ENCODE results near the gene TMEM121. TPM values are rescaled to one million over a fixed set of nuclear protein-coding genes. Genes with fewer than 3 reads are reported as not detected.

Gene TMEM121
- polyA plus RNA-seq, 1 of the 3 experiments (the other 2 are of a cell fraction), result 9.1 TPM

DNA sequence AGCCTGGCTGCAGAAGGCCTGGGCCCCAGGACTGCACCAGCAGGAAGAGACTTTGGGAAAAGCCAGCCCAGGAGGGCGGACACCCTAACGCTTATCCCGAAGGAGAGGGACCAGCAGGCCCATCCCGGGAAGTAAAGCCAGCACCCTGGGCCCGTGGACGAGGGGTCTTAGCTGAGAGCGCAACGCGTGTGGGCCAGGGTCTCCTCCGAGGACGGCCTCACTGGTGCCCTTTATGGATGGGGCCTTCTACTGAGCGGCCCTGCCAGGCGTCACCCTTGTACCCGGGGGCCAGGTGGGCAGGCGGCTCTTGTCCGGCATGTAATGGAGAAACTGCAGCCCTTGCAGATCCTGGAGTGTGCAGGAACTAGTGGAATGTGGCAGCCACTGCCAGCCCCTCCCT lies 21.3 kb upstream of the TMEM121 start:
- 87% methylated on average over 3 of the region's 16 CpGs for WGBS (ENCODE audit: low lambda C conversion rate)
- Histone ChIP-seq H3K9me3 (no peaks in the 10 kb centered on the region), H3K4me2 (no peak overlapping the region), H3F3A (replicated peaks; ENCODE audit: insufficient read depth) (no peaks in the 10 kb centered on the region), H3K79me2 (ENCODE audit: insufficient read depth) (no peaks in the 10 kb centered on the region), H3K4me1 (ENCODE audit: control insufficient read depth in 1 of 2, insufficient read depth in 2 of 2, low read depth in 1 of 2, low read length in 1 of 2) (peaks cover 0 to 9% of the 10 kb centered on the region in 2 experiments; a peak in 1 of 4 replicates), H3K4me3 (ENCODE audit: low read depth in 2 of 2, low read length in 1 of 2) (no peak overlapping the region), H3K9ac (no peak overlapping the region), H3K27me3 (ENCODE audit: insufficient read depth) (peaks cover 16% of the 10 kb centered on the region; the same call in 1 of the 2 replicates), H3K9me2 (no peaks in the 10 kb centered on the region), H3K36me3 (replicated peaks in 1 of 2; ENCODE audit: control insufficient read depth in 1 of 2, insufficient read depth in 2 of 2, low read length in 1 of 2) (no peaks in the 10 kb centered on the region), H3K27ac (ENCODE audit: low read depth in 2 of 2, low read length in 1 of 2) (no peak overlapping the region), H2AFZ (ENCODE audit: low read depth) (no peak overlapping the region), H4K20me1 (ENCODE audit: insufficient read depth) (no peaks in the 10 kb centered on the region)
- no peak for TF ChIP-seq JUND (IDR thresholded peaks at IDR 0.05)
- TF ChIP-seq, protein P1, sequence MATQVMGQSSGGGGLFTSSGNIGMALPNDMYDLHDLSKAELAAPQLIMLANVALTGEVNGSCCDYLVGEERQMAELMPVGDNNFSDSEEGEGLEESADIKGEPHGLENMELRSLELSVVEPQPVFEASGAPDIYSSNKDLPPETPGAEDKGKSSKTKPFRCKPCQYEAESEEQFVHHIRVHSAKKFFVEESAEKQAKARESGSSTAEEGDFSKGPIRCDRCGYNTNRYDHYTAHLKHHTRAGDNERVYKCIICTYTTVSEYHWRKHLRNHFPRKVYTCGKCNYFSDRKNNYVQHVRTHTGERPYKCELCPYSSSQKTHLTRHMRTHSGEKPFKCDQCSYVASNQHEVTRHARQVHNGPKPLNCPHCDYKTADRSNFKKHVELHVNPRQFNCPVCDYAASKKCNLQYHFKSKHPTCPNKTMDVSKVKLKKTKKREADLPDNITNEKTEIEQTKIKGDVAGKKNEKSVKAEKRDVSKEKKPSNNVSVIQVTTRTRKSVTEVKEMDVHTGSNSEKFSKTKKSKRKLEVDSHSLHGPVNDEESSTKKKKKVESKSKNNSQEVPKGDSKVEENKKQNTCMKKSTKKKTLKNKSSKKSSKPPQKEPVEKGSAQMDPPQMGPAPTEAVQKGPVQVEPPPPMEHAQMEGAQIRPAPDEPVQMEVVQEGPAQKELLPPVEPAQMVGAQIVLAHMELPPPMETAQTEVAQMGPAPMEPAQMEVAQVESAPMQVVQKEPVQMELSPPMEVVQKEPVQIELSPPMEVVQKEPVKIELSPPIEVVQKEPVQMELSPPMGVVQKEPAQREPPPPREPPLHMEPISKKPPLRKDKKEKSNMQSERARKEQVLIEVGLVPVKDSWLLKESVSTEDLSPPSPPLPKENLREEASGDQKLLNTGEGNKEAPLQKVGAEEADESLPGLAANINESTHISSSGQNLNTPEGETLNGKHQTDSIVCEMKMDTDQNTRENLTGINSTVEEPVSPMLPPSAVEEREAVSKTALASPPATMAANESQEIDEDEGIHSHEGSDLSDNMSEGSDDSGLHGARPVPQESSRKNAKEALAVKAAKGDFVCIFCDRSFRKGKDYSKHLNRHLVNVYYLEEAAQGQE (IDR thresholded peaks at IDR 0.05; ENCODE audit: low read depth, low read length), result no peak
- ChIA-PET CTCF (interaction anchor here (1.5 kb wide), 1 partner anchor 10 kb away, joined by 4 read pairs; no protein-coding TSS in a partner anchor), POLR2A (no interaction called here)
- DNase-seq, result peak; percentile 46

DNA sequence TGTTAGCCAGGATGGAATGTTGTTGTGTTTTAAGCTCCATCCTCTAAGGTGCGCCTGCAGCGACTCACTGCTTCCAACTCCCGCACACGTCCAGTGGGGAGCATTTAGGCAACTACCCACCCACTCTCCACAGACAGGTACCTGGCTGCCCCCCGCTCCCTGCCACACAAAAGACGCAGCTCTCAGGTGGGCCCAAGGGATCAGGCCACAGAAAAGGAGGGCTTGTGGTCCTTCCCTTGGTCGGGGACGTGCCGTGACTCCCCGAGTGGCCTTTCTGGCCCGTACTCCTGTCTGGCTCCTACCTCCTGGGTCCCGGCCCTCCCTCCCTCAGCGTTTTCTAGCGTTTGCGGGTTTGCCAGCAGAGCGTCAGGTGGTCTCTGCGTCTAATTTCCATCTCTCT lies 19.1 kb upstream of the TMEM121 start:
- no peaks in the 10 kb centered on the region for H3K9me2 ChIP-seq
- H3K4me1 ChIP-seq (ENCODE audit: control insufficient read depth in 1 of 2, insufficient read depth in 2 of 2, low read depth in 1 of 2, low read length in 1 of 2), result peaks cover 0 to 9% of the 10 kb centered on the region in 2 experiments; a peak in 1 of 4 replicates
- H3F3A ChIP-seq (replicated peaks; ENCODE audit: insufficient read depth), result no peaks in the 10 kb centered on the region
- no peak overlapping the region for H2AFZ ChIP-seq (ENCODE audit: low read depth)
- H3K27ac ChIP-seq (ENCODE audit: low read depth in 2 of 2, low read length in 1 of 2), result no peak overlapping the region
- H3K9me3 ChIP-seq, result no peaks in the 10 kb centered on the region
- H3K4me3 ChIP-seq (ENCODE audit: low read depth in 2 of 2, low read length in 1 of 2), result no peak overlapping the region
- no peaks in the 10 kb centered on the region for H3K36me3 ChIP-seq (replicated peaks in 1 of 2; ENCODE audit: control insufficient read depth in 1 of 2, insufficient read depth in 2 of 2, low read length in 1 of 2)
- H3K79me2 ChIP-seq (ENCODE audit: insufficient read depth), result no peaks in the 10 kb centered on the region
- ChIA-PET POLR2A (no interaction called here), CTCF (interaction anchor here (0.9 to 1.6 kb wide), 3 partner anchors 8 to 21 kb away, joined by 4 to 6 read pairs (median 5); no protein-coding TSS in a partner anchor)
- H3K9ac ChIP-seq, result no peak overlapping the region
- DNase-seq, result no peak
- peaks cover 27% of the 10 kb centered on the region; the same call in 1 of the 2 replicates for H3K27me3 ChIP-seq (ENCODE audit: insufficient read depth)
- H4K20me1 ChIP-seq (ENCODE audit: insufficient read depth), result no peaks in the 10 kb centered on the region
- 79% methylated on average over 13 of the region's 17 CpGs for WGBS (ENCODE audit: low lambda C conversion rate)
- no peak overlapping the region for H3K4me2 ChIP-seq
- TF ChIP-seq, protein P1 (IDR thresholded peaks at IDR 0.05; ENCODE audit: low read depth, low read length), result no peak
- no peak for TF ChIP-seq YY1 (IDR thresholded peaks at IDR 0.05; ENCODE audit: low read depth)
- TF ChIP-seq, protein P2, sequence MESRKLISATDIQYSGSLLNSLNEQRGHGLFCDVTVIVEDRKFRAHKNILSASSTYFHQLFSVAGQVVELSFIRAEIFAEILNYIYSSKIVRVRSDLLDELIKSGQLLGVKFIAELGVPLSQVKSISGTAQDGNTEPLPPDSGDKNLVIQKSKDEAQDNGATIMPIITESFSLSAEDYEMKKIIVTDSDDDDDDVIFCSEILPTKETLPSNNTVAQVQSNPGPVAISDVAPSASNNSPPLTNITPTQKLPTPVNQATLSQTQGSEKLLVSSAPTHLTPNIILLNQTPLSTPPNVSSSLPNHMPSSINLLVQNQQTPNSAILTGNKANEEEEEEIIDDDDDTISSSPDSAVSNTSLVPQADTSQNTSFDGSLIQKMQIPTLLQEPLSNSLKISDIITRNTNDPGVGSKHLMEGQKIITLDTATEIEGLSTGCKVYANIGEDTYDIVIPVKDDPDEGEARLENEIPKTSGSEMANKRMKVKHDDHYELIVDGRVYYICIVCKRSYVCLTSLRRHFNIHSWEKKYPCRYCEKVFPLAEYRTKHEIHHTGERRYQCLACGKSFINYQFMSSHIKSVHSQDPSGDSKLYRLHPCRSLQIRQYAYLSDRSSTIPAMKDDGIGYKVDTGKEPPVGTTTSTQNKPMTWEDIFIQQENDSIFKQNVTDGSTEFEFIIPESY (IDR thresholded peaks at IDR 0.05; ENCODE audit: borderline replicate concordance, low read depth), result no peak
- TF ChIP-seq SMC3 (IDR thresholded peaks at IDR 0.05; ENCODE audit: low read depth, low read length), result no peak
- TF ChIP-seq, protein P3, sequence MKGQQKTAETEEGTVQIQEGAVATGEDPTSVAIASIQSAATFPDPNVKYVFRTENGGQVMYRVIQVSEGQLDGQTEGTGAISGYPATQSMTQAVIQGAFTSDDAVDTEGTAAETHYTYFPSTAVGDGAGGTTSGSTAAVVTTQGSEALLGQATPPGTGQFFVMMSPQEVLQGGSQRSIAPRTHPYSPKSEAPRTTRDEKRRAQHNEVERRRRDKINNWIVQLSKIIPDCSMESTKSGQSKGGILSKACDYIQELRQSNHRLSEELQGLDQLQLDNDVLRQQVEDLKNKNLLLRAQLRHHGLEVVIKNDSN (IDR thresholded peaks at IDR 0.05; ENCODE audit: borderline replicate concordance, low read depth), result no peak
- TF ChIP-seq, protein P4, sequence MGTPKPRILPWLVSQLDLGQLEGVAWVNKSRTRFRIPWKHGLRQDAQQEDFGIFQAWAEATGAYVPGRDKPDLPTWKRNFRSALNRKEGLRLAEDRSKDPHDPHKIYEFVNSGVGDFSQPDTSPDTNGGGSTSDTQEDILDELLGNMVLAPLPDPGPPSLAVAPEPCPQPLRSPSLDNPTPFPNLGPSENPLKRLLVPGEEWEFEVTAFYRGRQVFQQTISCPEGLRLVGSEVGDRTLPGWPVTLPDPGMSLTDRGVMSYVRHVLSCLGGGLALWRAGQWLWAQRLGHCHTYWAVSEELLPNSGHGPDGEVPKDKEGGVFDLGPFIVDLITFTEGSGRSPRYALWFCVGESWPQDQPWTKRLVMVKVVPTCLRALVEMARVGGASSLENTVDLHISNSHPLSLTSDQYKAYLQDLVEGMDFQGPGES (IDR thresholded peaks at IDR 0.05; ENCODE audit: low read depth, low read length), result no peak
- no peak for TF ChIP-seq NFIC (IDR thresholded peaks at IDR 0.05; ENCODE audit: borderline replicate concordance)
- TF ChIP-seq RCOR1 (IDR thresholded peaks at IDR 0.05; ENCODE audit: low read length), result no peak
- no peak for TF ChIP-seq GATA2 (CRISPR knock-in tag; IDR thresholded peaks at IDR 0.05)

All from SK-N-SH (cell line).